SH-SY5Y (cell line): ENCODE data around the gene TCFL5.

Source experiments
- GATA2 ChIP-seq: IDR thresholded peaks from 2 replicates; pipeline ENCODE4 v1.6.1; 2011; ENCODE audit warnings: mild to moderate bottlenecking, low read depth, low read length
- GATA3 ChIP-seq: IDR thresholded peaks from 2 replicates; pipeline ENCODE4 v1.6.1; 2011; ENCODE audit warnings: low read depth, mild to moderate bottlenecking, low read length, moderate library complexity

GRCh38 chr20:62809530-62810428 lies 51.8 kb downstream of the TCFL5 start:
- TF ChIP-seq GATA2 (no peak), GATA3 (no peak)
